Stomach (tissue), 9 donors: ENCODE data around the gene NUFIP2. TPM values are rescaled to one million over a fixed set of nuclear protein-coding genes. Genes with fewer than 3 reads are reported as not detected.
"Not testable (repeated sequence)": the region's sequence is repeated elsewhere in the genome, so short reads cannot be mapped to it uniquely, and the experiment has no call there.

Experiments
- DNase-seq, 2 donors: peaks; one replicate each; pipeline versions ENCODE4 v3.0.0 to v3.0.0-alpha.2; 2013 to 2019
- H3K27ac ChIP-seq, 5 donors: fragments of 200-600 bp in 4 of 5; sonication (generic) in 4 of 5; one replicate each; pipeline ENCODE4 v1.5.1; 2013 to 2019; ENCODE audit warnings: mild to moderate bottlenecking in 1 of 5, moderate library complexity in 1 of 5
- H3K27me3 ChIP-seq, 3 donors: fragments of 200-600 bp; sonication (generic); one replicate each; pipeline ENCODE4 v1.5.1; 2017 to 2019; ENCODE audit warnings: mixed run types in 1 of 3
- H3K36me3 ChIP-seq, 4 donors: fragments of 200-600 bp; sonication (generic); 1 replicate in 3 of 4; 2 replicates in 1 of 4; pipeline ENCODE4 v1.5.1; 2016 to 2019
- H3K4me1 ChIP-seq, 4 donors: fragments of 200-600 bp; sonication (generic); one replicate each; pipeline ENCODE4 v1.5.1; 2016 to 2019
- H3K4me3 ChIP-seq, 4 donors: fragments of 200-600 bp; sonication (generic) in 3 of 4; one replicate each; pipeline ENCODE4 v1.5.1; 2016 to 2019; ENCODE audit warnings: mild to moderate bottlenecking in 1 of 4
- H3K9me3 ChIP-seq, 4 donors: fragments of 200-600 bp; sonication (generic); one replicate each; pipeline ENCODE4 v1.5.1; 2016 to 2019
- EP300 ChIP-seq: sonication (generic); formaldehyde crosslinking; IDR thresholded peaks from one replicate; pipeline ENCODE4 v1.6.1; 2017; ENCODE audit warnings: antibody characterized with exemption
- POLR2A ChIP-seq, 4 donors: fragments of 450-650 bp; IDR thresholded peaks; one replicate each; pipeline ENCODE4 v1.6.1; 2016; ENCODE audit warnings: antibody characterized with exemption in 4 of 4, control low read depth in 2 of 4, mild to moderate bottlenecking in 1 of 4, moderate library complexity in 1 of 4
- POLR2AphosphoS5 ChIP-seq, 3 donors: sonication (generic); formaldehyde crosslinking; IDR thresholded peaks; one replicate each; pipeline ENCODE4 v1.6.1; 2016; ENCODE audit warnings: antibody characterized with exemption in 3 of 3
- WGBS, 5 donors: extraction: QIAGEN DNeasy Blood & Tissue Kit in 3 of 5; methylation state at CpG; one replicate each; pipeline versions ENCODE4 v1.1.5 to v1.1.7; 2013 to 2018; 5-methylcytosine and 5-hydroxymethylcytosine counted together
- intact Hi-C: fragments of 100-400 bp; cut with DNase I; formaldehyde crosslinking; loops from one replicate; pipeline ENCODE4 v1.15.1; 2023; ENCODE audit warnings: low total_unique reads
- polyA plus RNA-seq, 3 donors: library from polyadenylated mRNA; stranded (reverse); fragments of 200-250 nt; gene quantifications; one replicate each; pipeline ENCODE4 v1.2.3, GENCODE V29; 2013
- total RNA-seq, 5 donors: library from RNA; depleted of rRNA; stranded (reverse); fragments of >200 nt; gene quantifications; one replicate each; pipeline versions ENCODE4 v1.1.0 to v1.2.3, GENCODE V29; 2014 to 2016
- TF ChIP-seq, protein P1 (sequence below), 7 experiments: fragments of 450-650 bp in 4 of 7; fragments of 200-600 bp in 3 of 7; sonication (generic) in 3 of 7; IDR thresholded peaks; one replicate each; pipeline ENCODE4 v1.5.1; 2016 to 2019; ENCODE audit warnings: antibody characterized with exemption in 7 of 7, control low read depth in 2 of 7, mild to moderate bottlenecking in 1 of 7
- donor health status: healthy with polysubstance abuse.
- donor health status: Bipolar disorder and iron deficiency.
- donor health status: healthy.

NUFIP2 gene
- total and polyA plus RNA-seq, 8 donors = 5.6 to 151 (median 27.8) TPM

- WGBS, 5 donors = 85 to 95% (median 92%) methylated on average over 3 of the region's 3 CpGs
- DNase-seq = no peak
- no peak overlapping the region for H3K27ac ChIP-seq
- H3K9me3 ChIP-seq = no peaks in the 10 kb centered on the region
- H3K4me3 ChIP-seq = no peak overlapping the region
- H3K27me3 ChIP-seq = no peaks in the 10 kb centered on the region
- H3K4me1 ChIP-seq = peaks cover 0 to 6% (median 6%) of the 10 kb centered on the region in 4 donors
- H3K36me3 ChIP-seq = no peaks in the 10 kb centered on the region
- TF ChIP-seq, protein P1, sequence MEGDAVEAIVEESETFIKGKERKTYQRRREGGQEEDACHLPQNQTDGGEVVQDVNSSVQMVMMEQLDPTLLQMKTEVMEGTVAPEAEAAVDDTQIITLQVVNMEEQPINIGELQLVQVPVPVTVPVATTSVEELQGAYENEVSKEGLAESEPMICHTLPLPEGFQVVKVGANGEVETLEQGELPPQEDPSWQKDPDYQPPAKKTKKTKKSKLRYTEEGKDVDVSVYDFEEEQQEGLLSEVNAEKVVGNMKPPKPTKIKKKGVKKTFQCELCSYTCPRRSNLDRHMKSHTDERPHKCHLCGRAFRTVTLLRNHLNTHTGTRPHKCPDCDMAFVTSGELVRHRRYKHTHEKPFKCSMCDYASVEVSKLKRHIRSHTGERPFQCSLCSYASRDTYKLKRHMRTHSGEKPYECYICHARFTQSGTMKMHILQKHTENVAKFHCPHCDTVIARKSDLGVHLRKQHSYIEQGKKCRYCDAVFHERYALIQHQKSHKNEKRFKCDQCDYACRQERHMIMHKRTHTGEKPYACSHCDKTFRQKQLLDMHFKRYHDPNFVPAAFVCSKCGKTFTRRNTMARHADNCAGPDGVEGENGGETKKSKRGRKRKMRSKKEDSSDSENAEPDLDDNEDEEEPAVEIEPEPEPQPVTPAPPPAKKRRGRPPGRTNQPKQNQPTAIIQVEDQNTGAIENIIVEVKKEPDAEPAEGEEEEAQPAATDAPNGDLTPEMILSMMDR (IDR thresholded peaks at IDR 0.05) = no peak
- TF ChIP-seq POLR2AphosphoS5 (IDR thresholded peaks at IDR 0.05) = no peak
- TF ChIP-seq EP300 = no peak
- no peak for TF ChIP-seq POLR2A (IDR thresholded peaks at IDR 0.05)
- intact Hi-C loops = no loop called here
Measured at GRCh38 chr17:29237476-29238132, 56.3 kb downstream of the NUFIP2 start.

- Histone ChIP-seq H3K9me3 (no peaks in the 10 kb centered on the region), H3K4me3 (no peak overlapping the region), H3K36me3 (no peaks in the 10 kb centered on the region), H3K27ac (no peak overlapping the region), H3K27me3 (no peaks in the 10 kb centered on the region), H3K4me1 (peaks cover 0 to 1% (median 0%) of the 10 kb centered on the region in 4 donors)
- intact Hi-C loops = no loop called here
- TF ChIP-seq POLR2AphosphoS5 (IDR thresholded peaks at IDR 0.05) = no peak
- TF ChIP-seq, protein P1 (IDR thresholded peaks at IDR 0.05) = no peak
- no peak for TF ChIP-seq EP300
- TF ChIP-seq POLR2A (IDR thresholded peaks at IDR 0.05) = no peak
- 94 to 100% (median 98%) methylated on average over 3 of the region's 3 CpGs for WGBS, 5 donors
- DNase-seq = no peak
Measured at GRCh38 chr17:29235904-29236303, 58.0 kb downstream of the NUFIP2 start.

- WGBS, 5 donors = 91 to 96% (median 93%) methylated on average over 6 to 7 of the region's 7 CpGs
- H3K36me3 ChIP-seq, DNase-seq, H3K4me3 ChIP-seq, H3K27me3 ChIP-seq, intact Hi-C loops, H3K4me1 ChIP-seq, H3K27ac ChIP-seq, H3K9me3 ChIP-seq: not testable (repeated sequence)
Measured at GRCh38 chr17:29234972-29235371, 59.0 kb downstream of the NUFIP2 start.

- Histone ChIP-seq H3K27me3 (no peaks in the 10 kb centered on the region), H3K27ac (no peak overlapping the region), H3K9me3 (no peaks in the 10 kb centered on the region), H3K4me1 (no peaks in the 10 kb centered on the region), H3K4me3 (no peak overlapping the region), H3K36me3 (no peaks in the 10 kb centered on the region)
- no peak for DNase-seq
- no peak for TF ChIP-seq POLR2AphosphoS5 (IDR thresholded peaks at IDR 0.05)
- no peak for TF ChIP-seq POLR2A (IDR thresholded peaks at IDR 0.05)
- TF ChIP-seq EP300 = no peak
- TF ChIP-seq, protein P1 (IDR thresholded peaks at IDR 0.05) = no peak
- intact Hi-C loops = no loop called here
- 39 to 64% (median 57%) methylated on average over 1 of the region's 1 CpG for WGBS, 5 donors
Measured at GRCh38 chr17:29233301-29233700, 60.6 kb downstream of the NUFIP2 start.

DNA sequence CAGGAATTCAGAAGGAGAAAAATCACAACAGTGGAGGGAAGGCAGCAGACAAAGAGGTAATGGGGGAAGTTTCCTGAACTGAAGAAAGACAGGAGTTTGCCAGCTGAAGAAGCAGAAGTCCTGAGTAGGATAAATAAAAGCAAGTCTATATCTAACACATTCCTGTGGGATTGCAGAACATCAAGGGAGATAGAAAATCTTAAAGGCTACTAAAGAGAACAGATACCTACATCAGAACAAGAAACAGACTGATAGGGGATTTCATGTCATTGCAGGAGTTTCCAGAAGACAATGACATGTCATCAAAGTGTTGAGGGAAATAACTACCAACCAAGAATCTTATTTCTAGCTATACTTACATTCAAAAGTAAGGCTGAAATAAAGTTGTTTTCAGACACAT lies 68.6 kb downstream of the NUFIP2 start:
- intact Hi-C loops = no loop called here
- TF ChIP-seq, protein P1 (IDR thresholded peaks at IDR 0.05) = no peak
- no peak for TF ChIP-seq POLR2AphosphoS5 (IDR thresholded peaks at IDR 0.05)
- no peak for TF ChIP-seq EP300
- no peak for TF ChIP-seq POLR2A (IDR thresholded peaks at IDR 0.05)
- no peak for DNase-seq

DNA sequence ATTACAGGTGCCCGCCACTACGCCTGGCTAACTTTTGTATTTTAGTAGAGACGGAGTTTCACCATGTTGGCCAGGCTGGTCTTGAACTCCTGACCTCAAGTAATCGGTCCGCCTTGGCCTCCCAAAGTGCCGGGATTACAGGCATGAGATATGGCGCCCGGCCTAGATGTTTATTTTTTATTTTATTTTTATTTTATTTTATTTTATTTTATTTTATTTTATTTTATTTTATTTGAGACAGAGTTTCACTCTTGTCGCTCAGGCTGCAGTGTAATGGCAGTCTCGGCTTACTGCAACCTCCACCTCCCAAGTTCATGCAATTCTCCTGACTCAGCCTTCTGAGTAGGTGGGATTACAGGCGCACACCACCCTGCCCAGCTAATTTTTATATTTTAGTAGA lies 72.6 kb downstream of the NUFIP2 start:
- H3K4me1 ChIP-seq, H3K9me3 ChIP-seq, H3K27ac ChIP-seq, H3K4me3 ChIP-seq, H3K27me3 ChIP-seq, intact Hi-C loops, H3K36me3 ChIP-seq, DNase-seq: not testable (repeated sequence)
- 93 to 96% (median 94%) methylated on average over 11 of the region's 11 CpGs for WGBS, 5 donors

More for the DNA sequence above, 68.6 kb downstream of the NUFIP2 start:
- Histone ChIP-seq H3K4me3 (no peak overlapping the region), H3K36me3 (no peaks in the 10 kb centered on the region), H3K27ac (no peak overlapping the region), H3K9me3 (no peaks in the 10 kb centered on the region), H3K4me1 (no peaks in the 10 kb centered on the region), H3K27me3 (no peaks in the 10 kb centered on the region)
